DND-41 (cell line): ENCODE measurements around the gene POU4F1.

ENCODE experiments used
- EZH2 ChIP-seq: IDR thresholded peaks from 3 replicates; pipeline ENCODE4 v1.6.1; 2012; ENCODE audit warnings: borderline replicate concordance, low read depth, mild to moderate bottlenecking, moderate library complexity, low read length, inconsistent platforms; ENCODE audit not compliant: severe bottlenecking
- TF ChIP-seq, protein P1 (sequence below): IDR thresholded peaks from 2 replicates; pipeline ENCODE4 v1.5.1; 2012; ENCODE audit warnings: borderline replicate concordance, low read length, moderate library complexity, mild to moderate bottlenecking; ENCODE audit not compliant: poor library complexity, severe bottlenecking; ENCODE audit errors: extremely low read depth

DNA sequence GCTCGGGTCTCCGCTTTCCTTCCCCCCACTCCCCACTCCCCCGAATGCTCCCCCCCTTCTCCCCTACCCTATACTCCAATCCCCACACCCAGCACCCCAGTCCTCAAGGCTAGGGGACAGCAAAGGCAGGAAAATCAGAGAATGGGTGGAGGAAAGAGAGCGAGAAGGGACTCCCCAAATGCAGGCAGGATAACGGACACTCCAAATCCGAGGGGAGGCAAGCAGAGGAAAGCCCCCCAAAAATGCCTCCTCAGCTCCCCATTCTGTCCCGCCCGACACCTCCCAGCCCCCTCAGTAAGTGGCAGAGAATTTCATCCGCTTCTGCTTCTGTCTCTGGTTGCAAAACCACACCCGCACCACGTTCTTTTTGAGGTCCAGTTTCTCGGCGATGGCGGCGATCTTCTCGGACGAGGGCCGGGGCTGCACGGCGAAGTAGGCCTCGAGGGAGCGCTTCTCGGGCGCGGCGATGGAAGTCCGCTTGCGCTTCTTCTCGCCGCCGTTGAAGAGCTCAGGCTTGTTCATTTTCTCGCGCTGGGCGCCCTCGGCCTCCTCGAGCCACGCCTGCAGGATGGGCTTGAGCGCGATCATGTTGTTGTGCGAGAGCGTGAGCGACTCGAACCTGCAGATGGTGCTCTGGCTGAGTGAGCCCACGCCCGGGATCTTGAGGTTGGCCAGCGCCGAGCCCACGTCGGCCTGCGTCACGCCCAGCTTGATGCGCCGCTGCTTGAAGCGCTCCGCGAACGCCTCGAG is 2.1 kb downstream of the POU4F1 start:
- TF ChIP-seq, protein P1, sequence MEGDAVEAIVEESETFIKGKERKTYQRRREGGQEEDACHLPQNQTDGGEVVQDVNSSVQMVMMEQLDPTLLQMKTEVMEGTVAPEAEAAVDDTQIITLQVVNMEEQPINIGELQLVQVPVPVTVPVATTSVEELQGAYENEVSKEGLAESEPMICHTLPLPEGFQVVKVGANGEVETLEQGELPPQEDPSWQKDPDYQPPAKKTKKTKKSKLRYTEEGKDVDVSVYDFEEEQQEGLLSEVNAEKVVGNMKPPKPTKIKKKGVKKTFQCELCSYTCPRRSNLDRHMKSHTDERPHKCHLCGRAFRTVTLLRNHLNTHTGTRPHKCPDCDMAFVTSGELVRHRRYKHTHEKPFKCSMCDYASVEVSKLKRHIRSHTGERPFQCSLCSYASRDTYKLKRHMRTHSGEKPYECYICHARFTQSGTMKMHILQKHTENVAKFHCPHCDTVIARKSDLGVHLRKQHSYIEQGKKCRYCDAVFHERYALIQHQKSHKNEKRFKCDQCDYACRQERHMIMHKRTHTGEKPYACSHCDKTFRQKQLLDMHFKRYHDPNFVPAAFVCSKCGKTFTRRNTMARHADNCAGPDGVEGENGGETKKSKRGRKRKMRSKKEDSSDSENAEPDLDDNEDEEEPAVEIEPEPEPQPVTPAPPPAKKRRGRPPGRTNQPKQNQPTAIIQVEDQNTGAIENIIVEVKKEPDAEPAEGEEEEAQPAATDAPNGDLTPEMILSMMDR = no peak
- no peak for TF ChIP-seq EZH2
